AG09309 (cell line): ENCODE results near the gene SETBP1.

ENCODE experiments used
- DNase-seq: peaks from one replicate; pipeline ENCODE4 v3.0.0-alpha.2; 2010; ENCODE audit warnings: low read depth
- H3K4me3 ChIP-seq: 2 replicates; pipeline ENCODE4 v1.5.1; 2011; ENCODE audit warnings: mild to moderate bottlenecking, low read depth, low read length, moderate library complexity; ENCODE audit not compliant: control insufficient read depth
- CTCF ChIP-seq: IDR thresholded peaks from 2 replicates; pipeline ENCODE4 v1.5.1; 2011; ENCODE audit warnings: mild to moderate bottlenecking, low read depth, low read length, inconsistent platforms; ENCODE audit not compliant: insufficient read depth, control insufficient read depth; ENCODE audit errors: missing control alignments

Gene SETBP1

GRCh38 chr18:44638811-44639210 is 41.9 kb upstream of the SETBP1 start:
- DNase-seq, result no peak
- no peak overlapping the region for H3K4me3 ChIP-seq
- TF ChIP-seq CTCF, result no peak

GRCh38 chr18:44643004-44643403 is 37.7 kb upstream of the SETBP1 start:
- no peak overlapping the region for H3K4me3 ChIP-seq
- no peak for TF ChIP-seq CTCF
- no peak for DNase-seq

DNA sequence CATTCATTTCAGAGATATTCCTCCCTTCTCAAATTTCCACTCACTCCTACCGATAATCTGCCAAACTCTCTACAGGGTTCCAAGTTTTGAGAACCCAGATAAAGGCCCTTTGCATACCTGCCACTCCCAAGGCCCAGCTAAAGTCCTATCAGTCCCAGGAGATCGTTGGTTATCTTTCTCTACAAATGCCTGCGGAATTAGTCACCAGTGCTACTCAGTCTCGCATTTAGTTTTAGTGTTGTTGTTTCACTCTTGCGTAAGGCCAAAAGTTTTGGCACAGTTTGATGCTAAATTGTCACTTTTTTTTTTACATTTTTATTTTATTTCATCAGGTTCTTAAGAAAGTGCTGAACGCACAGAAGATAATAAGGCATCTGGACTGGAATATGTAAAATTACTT is 29.2 kb upstream of the SETBP1 start:
- H3K4me3 ChIP-seq, result no peak overlapping the region
- DNase-seq, result peak; percentile 63
- TF ChIP-seq CTCF, result no peak

- DNase-seq, result no peak
- H3K4me3 ChIP-seq, result no peak overlapping the region
- no peak for TF ChIP-seq CTCF
These were observed 28.6 kb upstream of the SETBP1 start for GRCh38 chr18:44651918-44652572.

DNA sequence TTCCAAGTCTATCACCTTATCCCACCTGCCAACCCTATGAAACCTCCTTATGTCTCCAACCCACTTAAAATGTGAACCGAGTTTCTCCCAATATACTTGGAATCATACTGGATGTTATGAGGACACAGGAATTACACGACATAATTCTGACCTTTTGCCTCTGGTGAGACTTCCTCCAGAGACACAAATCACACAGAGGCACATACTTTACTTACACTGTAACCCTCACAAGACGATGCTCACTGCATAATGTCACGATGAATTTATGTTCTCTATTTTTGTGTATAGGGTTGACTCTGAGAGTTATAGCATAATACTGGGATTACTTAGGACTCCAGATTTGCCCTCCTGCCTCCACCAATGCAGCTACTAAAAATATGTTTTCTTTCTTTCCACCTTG is 28.0 kb upstream of the SETBP1 start:
- no peak for DNase-seq
- H3K4me3 ChIP-seq, result no peak overlapping the region
- no peak for TF ChIP-seq CTCF

- TF ChIP-seq CTCF, result no peak
- DNase-seq, result peak; percentile 68
- no peak overlapping the region for H3K4me3 ChIP-seq
These were observed 26.1 kb upstream of the SETBP1 start for GRCh38 chr18:44654573-44654972.
